HG02885 (cell line): Measurements from ENCODE around the gene DUSP15.
A peak's percentile ranks its signal among the peaks of the same experiment; 100 is the strongest.
"Not testable (repeated sequence)": the region's sequence is repeated elsewhere in the genome, so short reads cannot be mapped to it uniquely, and the experiment has no call there.

Experiments used
- ATAC-seq: cut with Tn5 transposase; IDR thresholded peaks from one replicate; pipeline ENCODE4 v1.9.1; 2021; ENCODE audit warnings: mild to moderate bottlenecking; ENCODE audit not compliant: unreplicated experiment, poor library complexity

Gene DUSP15

GRCh38 chr20:31826074-31826473, 44.3 kb downstream of the DUSP15 start:
- ATAC-seq = no peak

DNA sequence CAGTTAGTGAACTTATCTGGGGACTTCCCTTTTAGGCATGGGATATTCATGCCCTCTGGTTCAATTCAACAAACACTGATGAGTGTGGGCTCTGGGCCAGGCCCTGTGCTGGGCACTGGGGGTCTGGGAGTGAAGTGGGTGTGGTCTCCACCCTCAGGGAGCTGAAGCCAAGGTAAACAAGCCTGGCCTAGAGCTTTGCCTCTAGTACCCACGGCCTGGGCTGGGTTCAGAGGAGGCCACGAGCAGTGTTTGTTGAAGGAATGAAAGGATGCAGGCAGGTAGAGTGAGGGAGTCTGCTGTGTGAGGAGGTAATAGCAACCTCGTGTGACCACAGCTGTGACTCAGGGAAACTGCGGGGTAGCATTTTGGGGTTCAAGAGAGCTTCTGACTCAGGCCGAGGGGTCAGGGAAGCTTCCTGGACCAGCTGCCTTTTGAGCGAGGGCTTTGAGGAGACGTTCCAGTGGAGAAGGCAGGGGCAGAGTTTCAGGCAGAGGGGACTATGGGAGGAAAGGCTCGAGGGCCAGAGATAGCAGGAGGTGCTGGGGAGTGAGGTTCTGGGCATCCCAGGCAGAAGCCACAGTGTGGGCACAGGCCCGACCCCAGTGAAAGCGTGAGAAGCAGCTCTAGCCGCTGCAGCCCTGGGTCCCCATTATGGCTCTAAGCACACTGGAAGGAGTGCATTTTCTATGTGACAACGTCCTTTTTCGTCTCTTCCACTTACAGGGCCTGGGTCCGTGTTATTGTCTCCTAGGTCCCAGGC, 45.6 kb downstream of the DUSP15 start:
- no peak for ATAC-seq

DNA sequence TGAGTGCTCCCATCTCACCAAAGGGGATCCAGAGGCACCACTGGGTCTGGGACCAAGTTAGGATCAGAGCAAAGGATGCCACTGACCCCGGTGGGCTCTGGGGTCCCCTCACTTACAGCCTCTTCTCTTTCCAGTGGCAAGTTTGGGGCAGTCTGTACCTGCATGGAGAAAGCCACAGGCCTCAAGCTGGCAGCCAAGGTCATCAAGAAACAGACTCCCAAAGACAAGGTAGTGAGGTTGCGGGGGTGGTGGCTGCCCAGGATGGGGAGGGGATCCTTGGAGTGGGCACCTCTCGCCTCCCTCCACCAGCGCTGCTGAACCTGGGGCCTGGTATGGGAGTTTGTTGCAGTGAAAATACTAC, 46.2 kb downstream of the DUSP15 start:
- ATAC-seq = no peak

GRCh38 chr20:31823360-31824124, 46.8 kb downstream of the DUSP15 start:
- no peak for ATAC-seq

- ATAC-seq = peak; percentile 65
These were observed 47.7 kb downstream of the DUSP15 start for GRCh38 chr20:31822421-31823330.

GRCh38 chr20:31821427-31821826, 48.9 kb downstream of the DUSP15 start:
- no peak for ATAC-seq

DNA sequence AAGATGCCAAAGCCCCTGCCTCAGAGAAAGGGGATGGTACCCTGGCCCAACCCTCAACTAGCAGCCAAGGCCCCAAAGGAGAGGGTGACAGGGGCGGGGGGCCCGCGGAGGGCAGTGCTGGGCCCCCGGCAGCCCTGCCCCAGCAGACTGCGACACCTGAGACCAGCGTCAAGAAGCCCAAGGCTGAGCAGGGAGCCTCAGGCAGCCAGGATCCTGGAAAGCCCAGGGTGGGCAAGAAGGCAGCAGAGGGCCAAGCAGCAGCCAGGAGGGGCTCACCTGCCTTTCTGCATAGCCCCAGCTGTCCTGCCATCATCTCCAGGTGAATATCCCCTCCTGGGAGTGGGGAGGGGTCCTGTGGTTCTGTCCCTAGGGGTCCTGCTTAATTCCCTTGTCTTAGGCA, 50.1 kb downstream of the DUSP15 start:
- no peak for ATAC-seq

DNA sequence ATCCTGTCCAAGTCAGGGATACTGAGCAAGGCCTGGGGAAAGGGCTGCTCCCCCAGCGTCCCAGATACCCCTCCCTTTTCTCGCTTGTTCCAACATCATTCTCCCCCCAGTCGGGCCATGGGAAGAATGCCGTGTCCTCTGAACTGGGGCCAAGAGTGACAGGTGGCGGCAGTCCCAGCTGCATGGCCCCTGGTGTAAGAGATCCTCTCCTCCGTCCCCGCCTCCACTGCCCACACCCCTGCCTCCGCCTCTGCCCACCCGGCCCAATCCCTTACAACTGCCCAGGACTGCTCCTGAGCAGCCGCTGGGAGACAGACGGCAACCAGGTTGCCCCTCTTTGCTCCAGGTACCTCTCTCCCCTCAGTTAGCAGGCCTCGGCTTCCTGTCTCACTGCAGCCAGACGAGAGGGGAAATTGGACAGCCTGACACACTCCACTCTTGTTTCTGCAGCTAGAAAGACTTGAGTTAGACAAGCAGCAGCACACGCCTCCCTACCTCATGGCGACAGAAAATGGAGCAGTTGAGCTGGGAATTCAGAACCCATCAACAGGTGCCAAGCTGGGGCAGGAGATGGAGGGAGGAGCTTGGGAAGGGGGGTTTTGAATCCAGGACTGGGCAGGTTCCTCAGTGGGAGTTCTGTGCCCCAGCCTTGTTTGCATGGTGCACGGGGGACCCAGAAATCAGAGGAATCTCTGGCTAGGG, 51.1 kb downstream of the DUSP15 start, which contains the start of gene MYLK2:
MYLK2 (plus strand) TSS at position 274 of the 702 bp plus-strand sequence; CDS start at position 499, 225 bp downstream.
- no peak for ATAC-seq

- no peak for ATAC-seq
These were observed 51.9 kb downstream of the DUSP15 start for GRCh38 chr20:31818376-31818908.

DNA sequence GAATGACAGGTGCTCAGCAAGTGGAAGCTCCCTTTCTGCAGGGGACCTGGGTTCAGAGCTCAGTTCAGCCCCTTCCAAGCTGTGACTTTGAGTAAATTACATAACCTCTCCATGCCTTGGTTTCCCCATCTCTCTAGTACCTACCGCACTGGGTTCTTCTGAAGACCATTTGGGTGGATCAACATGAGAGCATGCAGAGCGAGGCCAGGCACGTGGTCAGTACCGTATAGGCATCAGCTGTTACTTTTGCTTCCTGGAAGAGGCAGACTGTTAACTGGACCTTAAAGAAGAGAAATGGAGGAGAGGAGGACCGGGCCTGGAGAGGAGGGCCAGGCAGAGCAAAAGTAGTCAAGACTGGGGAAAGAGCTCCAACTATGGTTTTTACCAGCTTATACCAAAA, 52.9 kb downstream of the DUSP15 start:
- ATAC-seq = no peak

- no peak for ATAC-seq
These were observed 54.1 kb downstream of the DUSP15 start for GRCh38 chr20:31816221-31816620.

DNA sequence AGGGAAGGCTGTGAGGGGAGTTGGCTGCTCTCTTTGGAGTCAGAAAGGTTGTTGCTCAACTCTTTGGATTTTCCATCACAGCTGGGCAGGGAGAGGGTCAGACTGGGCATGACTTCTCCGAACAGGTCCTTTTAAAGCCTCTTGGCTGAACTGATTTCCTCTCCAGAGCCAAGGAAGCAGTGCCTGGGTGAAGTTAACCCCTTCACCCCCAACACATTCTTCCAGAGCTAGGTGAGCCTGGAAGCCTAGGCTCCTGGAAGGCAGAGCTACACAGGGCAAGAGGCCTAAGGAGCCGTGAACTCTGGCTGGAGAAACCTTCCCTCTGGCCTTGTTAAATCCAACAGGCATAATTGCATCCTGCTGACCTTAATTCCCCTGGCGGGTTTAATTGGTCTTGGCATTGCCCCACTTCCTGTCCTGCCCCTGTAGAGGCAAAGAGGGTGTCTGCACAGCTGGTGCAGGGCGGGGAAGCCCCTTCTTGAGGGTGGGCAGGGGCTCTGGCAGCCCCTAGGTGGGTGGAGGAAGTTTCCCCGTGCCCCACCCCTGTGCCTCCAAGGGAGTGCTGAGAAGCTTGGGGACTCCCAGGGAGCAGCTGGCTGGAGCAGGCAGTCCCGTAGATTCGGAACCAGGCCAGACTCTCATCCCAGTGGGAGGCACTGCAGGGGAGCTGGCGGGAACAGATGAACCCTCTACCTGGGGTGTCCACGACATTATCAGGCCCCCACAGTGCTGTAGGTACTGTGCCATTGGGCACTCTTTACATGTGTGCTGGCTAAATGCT, 54.7 kb downstream of the DUSP15 start:
- no peak for ATAC-seq

DNA sequence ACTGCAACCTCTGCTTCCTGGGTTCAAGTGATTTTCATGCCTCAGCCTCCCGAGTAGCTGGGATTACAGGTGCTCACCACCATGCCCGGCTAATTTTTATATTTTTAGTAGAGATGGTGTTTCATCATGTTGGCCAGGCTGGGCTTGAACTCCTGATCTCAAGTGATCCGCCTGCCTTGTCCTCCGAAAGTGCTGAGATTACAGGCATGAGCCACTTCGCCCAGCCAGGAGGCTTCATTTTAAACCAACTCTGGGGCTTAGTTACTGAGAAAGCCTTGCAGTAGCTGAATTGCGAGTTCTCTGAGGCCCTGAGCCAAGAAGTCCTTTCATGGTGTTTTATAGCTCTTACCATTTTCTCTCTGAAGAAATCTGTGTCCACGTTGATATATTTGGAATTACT, 56.2 kb downstream of the DUSP15 start:
- ATAC-seq = not testable (repeated sequence)

DNA sequence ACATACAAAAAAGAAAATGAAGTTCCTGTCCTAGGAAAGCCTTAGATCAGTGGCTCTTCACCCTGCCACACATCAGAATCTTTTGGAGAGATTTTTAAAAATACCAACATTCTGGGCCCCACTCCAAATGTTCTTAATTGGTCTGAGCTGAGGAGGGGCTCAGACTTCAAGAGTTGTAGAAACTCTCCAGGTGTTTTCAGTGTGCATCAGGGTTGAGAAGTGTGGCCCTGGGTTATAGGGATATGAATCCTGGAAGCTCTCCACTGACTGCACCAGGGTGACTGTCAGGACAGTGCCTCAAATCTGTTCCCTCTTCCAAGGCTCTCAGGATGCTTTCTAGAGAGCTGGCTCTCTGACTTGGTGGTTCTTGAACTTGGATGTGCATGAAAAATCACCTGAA, 56.7 kb downstream of the DUSP15 start:
- ATAC-seq = no peak

GRCh38 chr20:31811796-31812728, 58.3 kb downstream of the DUSP15 start:
- no peak for ATAC-seq

DNA sequence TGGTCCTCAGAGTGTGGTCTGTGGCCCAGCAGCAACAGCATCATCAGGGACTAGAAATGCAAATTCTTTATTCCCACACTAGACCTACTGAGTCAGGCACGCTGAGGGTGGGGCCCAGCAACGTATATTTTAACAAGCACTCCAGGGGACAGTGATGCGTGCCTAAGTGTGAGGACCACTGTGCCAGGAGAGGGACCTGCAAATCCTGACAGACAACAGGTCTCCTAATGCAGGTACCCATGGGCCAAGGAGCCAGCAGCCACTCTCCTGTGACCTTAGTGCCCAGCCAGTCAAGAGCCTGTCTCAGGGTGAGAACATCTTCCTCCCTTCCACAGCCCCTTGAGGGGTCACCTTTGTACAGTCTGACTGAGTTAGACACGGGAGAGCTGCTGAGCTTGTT, 59.1 kb downstream of the DUSP15 start:
- ATAC-seq = no peak
